ENCODE results near the gene TNKS1BP1. TPM values are rescaled to one million over a fixed set of nuclear protein-coding genes. Genes with fewer than 3 reads are reported as not detected.

Gene TNKS1BP1
- total RNA-seq, 1 experiment from 2014 or later = 127 TPM

DNA sequence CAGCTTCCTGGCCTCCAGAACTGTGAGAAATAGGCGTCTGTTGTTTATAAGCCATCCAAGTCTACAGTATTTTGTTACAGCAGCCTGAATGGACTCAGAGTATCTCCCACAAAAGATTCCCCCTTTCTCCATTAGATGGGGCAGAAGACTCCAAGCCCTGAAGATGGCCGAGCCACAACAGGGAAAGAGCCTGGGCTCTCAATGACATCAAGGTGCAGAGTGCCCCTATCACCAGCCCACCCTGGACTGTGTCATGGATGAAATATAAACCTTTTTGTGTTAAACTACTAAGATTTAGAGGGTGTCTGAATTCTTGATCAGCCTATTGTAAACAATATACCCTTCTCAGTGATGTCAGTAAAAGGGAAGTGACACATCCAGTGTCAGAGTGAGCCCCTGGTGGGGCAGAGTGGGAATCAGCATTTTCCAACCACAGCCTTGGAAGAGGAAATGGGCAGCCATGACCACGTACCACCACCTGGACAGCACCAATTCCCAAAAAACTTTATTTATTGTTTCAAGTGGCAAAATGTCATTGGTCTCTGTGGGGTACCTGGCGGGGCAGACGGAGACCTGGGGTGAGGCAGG is 25.5 kb downstream of the TNKS1BP1 start:
- Mint-ChIP-seq H3K4me1 (peaks cover 18% of the 10 kb centered on the region), H3K27me3 (ENCODE audit: low read depth) (no peaks in the 10 kb centered on the region), H3K9me3 (peaks cover 28% of the 10 kb centered on the region), H3K27ac (no peak overlapping the region), H3K4me3 (no peak overlapping the region), H3K36me3 (peaks cover 76% of the 10 kb centered on the region)
- ChIA-PET POLR2A (interaction anchor here (0.6 kb wide), 1 partner anchor 29 kb away, joined by 3 read pairs; no protein-coding TSS in a partner anchor), CTCF (no interaction called here)
- ATAC-seq (no peak), DNase-seq (ENCODE audit: low spot score) (no peak)
- TF ChIP-seq, protein P1, sequence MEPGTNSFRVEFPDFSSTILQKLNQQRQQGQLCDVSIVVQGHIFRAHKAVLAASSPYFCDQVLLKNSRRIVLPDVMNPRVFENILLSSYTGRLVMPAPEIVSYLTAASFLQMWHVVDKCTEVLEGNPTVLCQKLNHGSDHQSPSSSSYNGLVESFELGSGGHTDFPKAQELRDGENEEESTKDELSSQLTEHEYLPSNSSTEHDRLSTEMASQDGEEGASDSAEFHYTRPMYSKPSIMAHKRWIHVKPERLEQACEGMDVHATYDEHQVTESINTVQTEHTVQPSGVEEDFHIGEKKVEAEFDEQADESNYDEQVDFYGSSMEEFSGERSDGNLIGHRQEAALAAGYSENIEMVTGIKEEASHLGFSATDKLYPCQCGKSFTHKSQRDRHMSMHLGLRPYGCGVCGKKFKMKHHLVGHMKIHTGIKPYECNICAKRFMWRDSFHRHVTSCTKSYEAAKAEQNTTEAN (CRISPR knock-in tag; IDR thresholded peaks at IDR 0.05) = no peak
- no peak for TF ChIP-seq CREB1 (CRISPR knock-in tag; IDR thresholded peaks at IDR 0.05)
- TF ChIP-seq, protein P2, sequence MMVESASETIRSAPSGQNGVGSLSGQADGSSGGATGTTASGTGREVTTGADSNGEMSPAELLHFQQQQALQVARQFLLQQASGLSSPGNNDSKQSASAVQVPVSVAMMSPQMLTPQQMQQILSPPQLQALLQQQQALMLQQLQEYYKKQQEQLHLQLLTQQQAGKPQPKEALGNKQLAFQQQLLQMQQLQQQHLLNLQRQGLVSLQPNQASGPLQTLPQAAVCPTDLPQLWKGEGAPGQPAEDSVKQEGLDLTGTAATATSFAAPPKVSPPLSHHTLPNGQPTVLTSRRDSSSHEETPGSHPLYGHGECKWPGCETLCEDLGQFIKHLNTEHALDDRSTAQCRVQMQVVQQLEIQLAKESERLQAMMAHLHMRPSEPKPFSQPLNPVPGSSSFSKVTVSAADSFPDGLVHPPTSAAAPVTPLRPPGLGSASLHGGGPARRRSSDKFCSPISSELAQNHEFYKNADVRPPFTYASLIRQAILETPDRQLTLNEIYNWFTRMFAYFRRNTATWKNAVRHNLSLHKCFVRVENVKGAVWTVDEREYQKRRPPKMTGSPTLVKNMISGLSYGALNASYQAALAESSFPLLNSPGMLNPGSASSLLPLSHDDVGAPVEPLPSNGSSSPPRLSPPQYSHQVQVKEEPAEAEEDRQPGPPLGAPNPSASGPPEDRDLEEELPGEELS (CRISPR knock-in tag; IDR thresholded peaks at IDR 0.05) = no peak
- TF ChIP-seq ZNF416 (CRISPR knock-in tag; IDR thresholded peaks at IDR 0.05) = no peak
- no peak for TF ChIP-seq CREM (CRISPR knock-in tag; IDR thresholded peaks at IDR 0.05)
- no peak for TF ChIP-seq NFATC4 (CRISPR knock-in tag; IDR thresholded peaks at IDR 0.05)

DNA sequence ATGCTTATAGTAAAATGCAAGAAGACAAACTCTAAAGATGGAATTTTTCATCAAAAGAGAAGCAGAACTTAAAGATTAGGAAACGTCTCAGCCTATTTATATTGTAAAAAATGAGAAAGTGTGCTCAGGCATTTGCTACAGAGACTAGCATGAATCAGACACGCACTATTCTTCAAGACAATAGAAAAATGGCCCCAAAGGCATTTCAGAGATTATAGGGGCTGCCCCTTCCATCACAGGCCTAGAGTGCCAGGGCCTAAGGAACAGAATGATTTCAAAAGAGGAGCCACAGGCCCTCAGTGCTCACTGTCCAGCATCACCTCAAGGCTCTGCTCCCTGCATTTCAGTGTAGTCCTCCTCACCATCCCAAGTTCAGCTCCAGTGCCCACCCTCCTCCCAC is 27.5 kb downstream of the TNKS1BP1 start:
- Mint-ChIP-seq H3K27me3 (ENCODE audit: low read depth) (no peaks in the 10 kb centered on the region), H3K27ac (no peak overlapping the region), H3K4me1 (peaks cover 7% of the 10 kb centered on the region), H3K4me3 (no peak overlapping the region), H3K36me3 (peaks cover 59% of the 10 kb centered on the region), H3K9me3 (peaks cover 28% of the 10 kb centered on the region)
- DNase-seq (ENCODE audit: low spot score) (no peak), ATAC-seq (no peak)
- ChIA-PET CTCF (no interaction called here), POLR2A (no interaction called here)
- TF ChIP-seq, protein P3, sequence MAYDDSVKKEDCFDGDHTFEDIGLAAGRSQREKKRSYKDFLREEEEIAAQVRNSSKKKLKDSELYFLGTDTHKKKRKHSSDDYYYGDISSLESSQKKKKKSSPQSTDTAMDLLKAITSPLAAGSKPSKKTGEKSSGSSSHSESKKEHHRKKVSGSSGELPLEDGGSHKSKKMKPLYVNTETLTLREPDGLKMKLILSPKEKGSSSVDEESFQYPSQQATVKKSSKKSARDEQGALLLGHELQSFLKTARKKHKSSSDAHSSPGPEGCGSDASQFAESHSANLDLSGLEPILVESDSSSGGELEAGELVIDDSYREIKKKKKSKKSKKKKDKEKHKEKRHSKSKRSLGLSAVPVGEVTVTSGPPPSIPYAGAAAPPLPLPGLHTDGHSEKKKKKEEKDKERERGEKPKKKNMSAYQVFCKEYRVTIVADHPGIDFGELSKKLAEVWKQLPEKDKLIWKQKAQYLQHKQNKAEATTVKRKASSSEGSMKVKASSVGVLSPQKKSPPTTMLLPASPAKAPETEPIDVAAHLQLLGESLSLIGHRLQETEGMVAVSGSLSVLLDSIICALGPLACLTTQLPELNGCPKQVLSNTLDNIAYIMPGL (CRISPR knock-in tag; IDR thresholded peaks at IDR 0.05) = no peak
- TF ChIP-seq CBFB (CRISPR knock-in tag; IDR thresholded peaks at IDR 0.05; ENCODE audit: low read depth) (no peak), FOXJ3 (CRISPR knock-in tag; IDR thresholded peaks at IDR 0.05; ENCODE audit: borderline replicate concordance) (no peak), EMX1 (CRISPR knock-in tag; IDR thresholded peaks at IDR 0.05) (no peak), ZNF219 (CRISPR knock-in tag; IDR thresholded peaks at IDR 0.05; ENCODE audit: borderline replicate concordance) (no peak), PRRX2 (CRISPR knock-in tag; IDR thresholded peaks at IDR 0.05) (no peak), NR3C1 (CRISPR knock-in tag; conservative IDR thresholded peaks at IDR 0.05; ENCODE audit: low read depth) (no peak), RELA (CRISPR knock-in tag; IDR thresholded peaks at IDR 0.05; ENCODE audit: borderline replicate concordance) (no peak), ELF4 (CRISPR knock-in tag; IDR thresholded peaks at IDR 0.05; ENCODE audit: low read depth) (no peak), ATF1 (CRISPR knock-in tag; IDR thresholded peaks at IDR 0.05) (no peak)
- TF ChIP-seq, protein P4, sequence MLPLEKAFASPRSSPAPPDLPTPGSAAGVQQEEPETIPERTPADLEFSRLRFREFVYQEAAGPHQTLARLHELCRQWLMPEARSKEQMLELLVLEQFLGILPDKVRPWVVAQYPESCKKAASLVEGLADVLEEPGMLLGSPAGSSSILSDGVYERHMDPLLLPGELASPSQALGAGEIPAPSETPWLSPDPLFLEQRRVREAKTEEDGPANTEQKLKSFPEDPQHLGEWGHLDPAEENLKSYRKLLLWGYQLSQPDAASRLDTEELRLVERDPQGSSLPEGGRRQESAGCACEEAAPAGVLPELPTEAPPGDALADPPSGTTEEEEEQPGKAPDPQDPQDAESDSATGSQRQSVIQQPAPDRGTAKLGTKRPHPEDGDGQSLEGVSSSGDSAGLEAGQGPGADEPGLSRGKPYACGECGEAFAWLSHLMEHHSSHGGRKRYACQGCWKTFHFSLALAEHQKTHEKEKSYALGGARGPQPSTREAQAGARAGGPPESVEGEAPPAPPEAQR (CRISPR knock-in tag; IDR thresholded peaks at IDR 0.05) = no peak
- TF ChIP-seq, protein P5, sequence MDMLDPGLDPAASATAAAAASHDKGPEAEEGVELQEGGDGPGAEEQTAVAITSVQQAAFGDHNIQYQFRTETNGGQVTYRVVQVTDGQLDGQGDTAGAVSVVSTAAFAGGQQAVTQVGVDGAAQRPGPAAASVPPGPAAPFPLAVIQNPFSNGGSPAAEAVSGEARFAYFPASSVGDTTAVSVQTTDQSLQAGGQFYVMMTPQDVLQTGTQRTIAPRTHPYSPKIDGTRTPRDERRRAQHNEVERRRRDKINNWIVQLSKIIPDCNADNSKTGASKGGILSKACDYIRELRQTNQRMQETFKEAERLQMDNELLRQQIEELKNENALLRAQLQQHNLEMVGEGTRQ (CRISPR knock-in tag; IDR thresholded peaks at IDR 0.05) = no peak
- TF ChIP-seq, protein P6, sequence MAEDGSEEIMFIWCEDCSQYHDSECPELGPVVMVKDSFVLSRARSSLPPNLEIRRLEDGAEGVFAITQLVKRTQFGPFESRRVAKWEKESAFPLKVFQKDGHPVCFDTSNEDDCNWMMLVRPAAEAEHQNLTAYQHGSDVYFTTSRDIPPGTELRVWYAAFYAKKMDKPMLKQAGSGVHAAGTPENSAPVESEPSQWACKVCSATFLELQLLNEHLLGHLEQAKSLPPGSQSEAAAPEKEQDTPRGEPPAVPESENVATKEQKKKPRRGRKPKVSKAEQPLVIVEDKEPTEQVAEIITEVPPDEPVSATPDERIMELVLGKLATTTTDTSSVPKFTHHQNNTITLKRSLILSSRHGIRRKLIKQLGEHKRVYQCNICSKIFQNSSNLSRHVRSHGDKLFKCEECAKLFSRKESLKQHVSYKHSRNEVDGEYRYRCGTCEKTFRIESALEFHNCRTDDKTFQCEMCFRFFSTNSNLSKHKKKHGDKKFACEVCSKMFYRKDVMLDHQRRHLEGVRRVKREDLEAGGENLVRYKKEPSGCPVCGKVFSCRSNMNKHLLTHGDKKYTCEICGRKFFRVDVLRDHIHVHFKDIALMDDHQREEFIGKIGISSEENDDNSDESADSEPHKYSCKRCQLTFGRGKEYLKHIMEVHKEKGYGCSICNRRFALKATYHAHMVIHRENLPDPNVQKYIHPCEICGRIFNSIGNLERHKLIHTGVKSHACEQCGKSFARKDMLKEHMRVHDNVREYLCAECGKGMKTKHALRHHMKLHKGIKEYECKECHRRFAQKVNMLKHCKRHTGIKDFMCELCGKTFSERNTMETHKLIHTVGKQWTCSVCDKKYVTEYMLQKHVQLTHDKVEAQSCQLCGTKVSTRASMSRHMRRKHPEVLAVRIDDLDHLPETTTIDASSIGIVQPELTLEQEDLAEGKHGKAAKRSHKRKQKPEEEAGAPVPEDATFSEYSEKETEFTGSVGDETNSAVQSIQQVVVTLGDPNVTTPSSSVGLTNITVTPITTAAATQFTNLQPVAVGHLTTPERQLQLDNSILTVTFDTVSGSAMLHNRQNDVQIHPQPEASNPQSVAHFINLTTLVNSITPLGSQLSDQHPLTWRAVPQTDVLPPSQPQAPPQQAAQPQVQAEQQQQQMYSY (CRISPR knock-in tag; IDR thresholded peaks at IDR 0.05) = no peak
- TF ChIP-seq, protein P7, sequence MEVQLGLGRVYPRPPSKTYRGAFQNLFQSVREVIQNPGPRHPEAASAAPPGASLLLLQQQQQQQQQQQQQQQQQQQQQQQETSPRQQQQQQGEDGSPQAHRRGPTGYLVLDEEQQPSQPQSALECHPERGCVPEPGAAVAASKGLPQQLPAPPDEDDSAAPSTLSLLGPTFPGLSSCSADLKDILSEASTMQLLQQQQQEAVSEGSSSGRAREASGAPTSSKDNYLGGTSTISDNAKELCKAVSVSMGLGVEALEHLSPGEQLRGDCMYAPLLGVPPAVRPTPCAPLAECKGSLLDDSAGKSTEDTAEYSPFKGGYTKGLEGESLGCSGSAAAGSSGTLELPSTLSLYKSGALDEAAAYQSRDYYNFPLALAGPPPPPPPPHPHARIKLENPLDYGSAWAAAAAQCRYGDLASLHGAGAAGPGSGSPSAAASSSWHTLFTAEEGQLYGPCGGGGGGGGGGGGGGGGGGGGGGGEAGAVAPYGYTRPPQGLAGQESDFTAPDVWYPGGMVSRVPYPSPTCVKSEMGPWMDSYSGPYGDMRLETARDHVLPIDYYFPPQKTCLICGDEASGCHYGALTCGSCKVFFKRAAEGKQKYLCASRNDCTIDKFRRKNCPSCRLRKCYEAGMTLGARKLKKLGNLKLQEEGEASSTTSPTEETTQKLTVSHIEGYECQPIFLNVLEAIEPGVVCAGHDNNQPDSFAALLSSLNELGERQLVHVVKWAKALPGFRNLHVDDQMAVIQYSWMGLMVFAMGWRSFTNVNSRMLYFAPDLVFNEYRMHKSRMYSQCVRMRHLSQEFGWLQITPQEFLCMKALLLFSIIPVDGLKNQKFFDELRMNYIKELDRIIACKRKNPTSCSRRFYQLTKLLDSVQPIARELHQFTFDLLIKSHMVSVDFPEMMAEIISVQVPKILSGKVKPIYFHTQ (CRISPR knock-in tag; IDR thresholded peaks at IDR 0.05) = no peak

Measured in WTC11 (cell line).